NCI-H82 treated with DMSO at 0.1 percent for 48 hours (cell line): ENCODE data around the gene QRFP.

ENCODE experiments used
- DNase-seq: peaks from one replicate; lab custom pipeline; 2025; ENCODE audit not compliant: unreplicated experiment; lab: John Stamatoyannopoulos, UW

Gene QRFP

DNA sequence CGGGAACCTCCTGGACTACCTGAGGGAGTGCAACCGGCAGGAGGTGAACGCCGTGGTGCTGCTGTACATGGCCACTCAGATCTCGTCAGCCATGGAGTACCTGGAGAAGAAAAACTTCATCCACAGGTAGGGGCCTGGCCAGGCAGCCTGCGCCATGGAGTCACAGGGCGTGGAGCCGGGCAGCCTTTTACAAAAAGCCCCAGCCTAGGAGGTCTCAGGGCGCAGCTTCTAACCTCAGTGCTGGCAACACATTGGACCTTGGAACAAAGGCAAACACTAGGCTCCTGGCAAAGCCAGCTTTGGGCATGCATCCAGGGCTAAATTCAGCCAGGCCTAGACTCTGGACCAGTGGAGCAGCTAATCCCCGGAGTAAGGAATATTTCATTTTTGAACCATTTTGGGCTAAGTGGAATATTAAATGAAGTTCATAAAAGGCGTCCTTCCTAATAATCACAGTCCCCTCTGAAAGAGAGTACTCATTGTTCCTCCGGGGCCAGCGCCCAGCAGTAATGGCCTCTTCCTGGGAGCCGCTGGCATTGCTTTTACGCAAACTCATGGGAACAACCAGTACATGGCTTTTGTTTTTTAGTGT lies 23.6 kb downstream of the QRFP start:
- DNase-seq: no peak

DNA sequence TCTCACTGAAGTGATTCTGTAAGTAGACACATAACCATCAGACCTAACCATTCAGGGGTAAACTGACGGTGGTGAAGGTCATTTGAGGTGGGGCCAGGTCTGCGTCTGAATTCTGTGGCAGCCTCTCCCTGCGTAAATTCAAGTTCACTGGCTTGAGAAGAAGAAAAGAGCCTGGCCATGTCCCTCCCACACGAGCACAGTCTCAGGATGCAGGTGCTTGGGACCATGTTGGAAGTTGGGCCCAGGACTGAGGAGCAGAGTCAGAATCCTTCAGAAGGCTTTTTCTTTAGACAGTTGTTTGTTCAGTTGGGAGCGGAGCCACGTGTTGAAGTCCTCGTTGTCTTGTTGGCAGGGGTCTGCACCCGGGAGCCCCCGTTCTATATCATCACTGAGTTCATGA lies 24.1 kb downstream of the QRFP start:
- DNase-seq: no peak

DNA sequence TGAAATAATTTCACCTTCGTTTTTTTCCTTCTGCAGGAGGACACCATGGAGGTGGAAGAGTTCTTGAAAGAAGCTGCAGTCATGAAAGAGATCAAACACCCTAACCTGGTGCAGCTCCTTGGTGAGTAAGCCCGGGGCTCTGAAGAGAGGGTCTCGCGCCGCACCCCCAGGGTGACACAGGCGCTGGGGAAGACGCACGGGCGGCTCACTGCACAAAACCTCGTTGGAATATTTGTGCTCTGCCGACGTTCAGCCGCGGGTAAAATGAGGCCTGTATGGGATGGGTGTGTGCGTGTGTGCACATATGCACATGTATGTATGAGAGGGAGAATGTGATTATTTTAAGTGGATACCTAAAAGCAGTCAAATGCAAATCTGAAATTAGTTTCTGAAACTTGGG lies 24.5 kb downstream of the QRFP start:
- DNase-seq: no peak

DNA sequence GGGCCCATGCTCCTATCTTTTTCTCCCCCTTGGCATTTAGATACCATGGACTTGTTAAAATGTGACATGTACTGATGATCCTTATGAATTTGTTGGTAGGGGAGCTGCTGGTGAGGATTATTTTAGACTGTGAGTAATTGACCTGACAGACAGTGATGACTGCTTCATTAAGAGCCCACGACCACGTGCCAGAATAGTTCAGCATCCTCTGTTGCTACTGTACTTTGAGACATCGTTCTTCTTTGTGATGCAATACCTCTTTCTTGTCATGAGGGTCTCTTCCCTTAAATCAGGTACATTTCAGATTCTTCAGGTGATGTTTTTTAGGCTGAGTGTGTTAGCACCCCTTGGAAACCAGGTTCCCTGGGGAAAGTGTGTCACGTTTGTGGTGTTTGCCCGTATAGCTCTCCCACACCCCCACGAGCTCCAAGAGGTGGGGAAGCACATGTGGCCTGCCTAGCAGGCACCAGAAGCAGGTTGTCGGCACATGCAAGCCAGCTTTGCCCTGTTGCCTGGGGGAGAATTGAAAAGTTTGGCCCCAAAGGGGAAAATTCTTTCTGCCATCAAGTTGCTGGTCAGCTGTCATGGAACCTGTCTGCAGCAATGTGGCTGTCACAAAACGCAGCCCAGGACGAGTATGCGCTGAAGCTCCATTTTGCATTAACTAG lies 25.1 kb downstream of the QRFP start:
- no peak for DNase-seq

DNA sequence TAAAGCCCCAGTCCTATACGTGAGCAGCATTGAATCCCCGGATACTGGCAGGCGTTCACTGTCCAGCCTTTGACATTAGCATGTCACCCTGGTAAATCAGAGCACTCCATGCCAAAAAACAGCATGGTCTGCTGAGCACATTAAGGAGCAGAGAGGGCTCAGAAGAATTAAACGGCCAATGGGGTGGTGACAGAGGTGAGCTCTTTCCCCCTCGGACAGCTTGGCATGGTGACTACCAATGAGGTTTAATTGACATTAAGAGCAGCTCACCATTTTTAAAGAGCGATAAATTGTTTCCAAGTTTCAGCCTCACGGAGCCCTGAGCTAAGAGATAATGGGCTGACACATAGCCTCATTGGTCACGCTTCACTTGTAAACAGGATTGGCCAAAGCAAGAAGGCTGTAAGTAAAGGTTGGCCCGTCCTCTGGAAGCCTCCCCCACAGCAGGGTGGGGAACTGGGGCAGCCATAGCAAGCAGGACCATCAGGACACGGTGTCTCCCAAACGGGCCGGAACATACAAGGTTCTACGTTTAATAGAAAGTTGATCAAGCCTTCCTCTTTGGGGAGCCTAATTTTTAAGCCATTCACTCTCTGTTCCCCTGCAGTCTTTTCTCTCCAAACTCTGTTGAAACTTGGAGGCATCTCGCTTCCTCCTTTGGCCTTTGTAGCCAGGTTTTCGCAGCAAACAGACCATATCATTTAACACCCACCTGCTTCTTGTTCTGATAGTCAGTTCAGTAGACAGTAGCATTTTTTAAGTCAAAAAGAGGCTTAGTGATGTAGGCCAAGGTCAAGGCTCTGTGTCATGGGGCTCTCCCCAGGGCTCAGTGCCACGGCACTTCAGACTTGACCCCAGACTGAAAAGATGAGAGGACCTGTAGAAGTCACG lies 25.9 kb downstream of the QRFP start:
- no peak for DNase-seq

DNA sequence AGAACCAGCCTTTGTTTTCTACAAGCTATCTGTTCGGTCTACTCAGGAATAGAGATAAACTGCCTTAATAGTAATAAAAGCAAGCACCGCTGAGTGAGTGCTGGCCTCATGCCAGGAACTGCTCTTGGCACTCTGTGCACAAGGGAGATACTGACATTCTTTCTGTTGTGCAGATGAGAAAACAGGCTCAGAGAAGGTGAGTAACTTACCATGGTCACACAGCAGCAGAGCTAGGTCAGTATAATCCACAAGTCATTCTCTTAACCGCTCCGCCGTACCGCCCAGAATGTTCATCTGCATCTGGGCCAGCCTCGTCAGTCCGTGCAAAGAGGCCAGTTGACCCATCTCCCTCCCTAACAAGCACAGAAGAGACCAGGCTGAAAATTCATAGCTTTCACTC lies 27.4 kb downstream of the QRFP start:
- DNase-seq: no peak

GRCh38 chr9:130868230-130868629 lies 28.4 kb downstream of the QRFP start:
- no peak for DNase-seq

DNA sequence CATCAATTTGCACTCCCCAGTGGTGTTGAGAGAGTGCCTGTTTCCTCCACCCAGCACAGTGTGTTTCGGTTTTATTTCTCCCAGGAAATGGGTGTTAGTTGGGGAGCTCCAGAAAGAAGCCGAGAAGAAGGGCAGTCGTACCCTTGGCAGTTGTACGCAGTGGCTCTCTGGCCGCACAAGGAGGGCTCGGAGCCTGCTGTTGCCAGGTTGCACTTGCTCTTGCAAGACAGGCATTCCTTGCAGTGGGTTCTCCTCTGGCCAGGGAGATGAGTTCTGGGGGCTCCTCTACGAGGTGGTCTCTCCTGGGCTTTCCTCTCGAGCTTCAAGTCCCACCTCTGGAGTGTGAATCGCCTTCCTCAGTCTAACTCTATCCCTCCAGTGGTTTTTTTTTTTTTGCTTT lies 29.1 kb downstream of the QRFP start:
- DNase-seq: no peak

- peak; percentile 71 for DNase-seq
These were observed 30.1 kb downstream of the QRFP start for GRCh38 chr9:130866474-130866965.

DNA sequence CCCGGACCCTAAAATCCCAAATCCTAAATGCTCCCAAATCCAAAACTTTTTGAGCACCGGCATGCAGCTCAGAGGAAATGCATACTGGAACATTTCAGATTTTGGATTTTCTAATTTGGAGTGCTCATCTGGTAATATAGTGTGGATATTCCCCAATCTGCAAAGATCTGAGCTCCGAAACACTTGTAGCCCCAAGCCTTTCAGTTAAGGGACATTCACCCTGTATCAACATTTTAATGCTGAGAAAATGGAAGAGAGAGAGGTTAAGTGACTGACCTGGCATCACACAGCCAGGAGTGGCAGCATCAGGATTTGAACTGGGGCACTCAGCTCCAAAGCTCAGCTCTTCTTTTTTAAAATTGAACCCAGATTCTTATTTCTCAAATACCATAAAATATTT lies 30.7 kb downstream of the QRFP start:
- no peak for DNase-seq

DNA sequence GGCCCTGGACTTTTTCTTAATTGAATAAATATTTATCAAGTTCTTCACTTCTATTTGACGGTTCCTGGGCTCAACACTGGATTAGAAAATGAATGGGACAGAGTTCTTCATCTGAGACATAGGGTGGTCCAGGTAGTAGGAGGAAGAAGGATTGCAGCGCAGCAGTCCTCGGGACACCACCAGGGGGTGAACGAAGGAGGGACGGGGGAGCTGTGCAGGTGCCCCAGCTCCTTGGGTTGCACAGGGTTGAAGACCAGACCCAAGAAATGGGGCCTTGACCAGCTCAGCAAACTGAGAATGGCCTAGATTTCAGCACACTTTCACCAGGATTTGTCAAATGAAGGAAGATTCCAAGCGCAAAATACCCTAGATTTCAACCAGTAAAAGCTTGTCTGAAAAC lies 32.1 kb downstream of the QRFP start:
- no peak for DNase-seq

GRCh38 chr9:130862747-130863146 lies 33.9 kb downstream of the QRFP start:
- DNase-seq: no peak

DNA sequence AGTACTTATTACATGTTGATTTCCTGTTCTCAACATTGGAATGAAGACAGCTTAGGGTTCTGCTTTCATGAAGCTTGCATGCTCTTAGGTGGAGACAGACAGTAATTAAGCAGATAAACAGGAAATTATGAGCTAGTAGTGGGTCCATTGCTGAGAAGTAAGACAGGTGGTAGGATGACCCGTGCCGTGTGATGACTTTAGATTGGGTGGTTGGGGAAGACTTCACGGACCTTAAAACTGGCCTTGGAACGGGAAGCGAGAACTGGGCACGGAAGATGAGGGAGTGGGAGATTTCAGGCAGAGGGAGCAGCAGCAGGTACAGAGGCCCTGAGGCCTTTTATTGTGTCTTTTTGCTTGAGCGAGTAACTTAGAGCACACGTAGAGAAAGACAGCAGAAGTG lies 34.4 kb downstream of the QRFP start:
- no peak for DNase-seq

- no peak for DNase-seq
These were observed 35.0 kb downstream of the QRFP start for GRCh38 chr9:130861372-130862180.

DNA sequence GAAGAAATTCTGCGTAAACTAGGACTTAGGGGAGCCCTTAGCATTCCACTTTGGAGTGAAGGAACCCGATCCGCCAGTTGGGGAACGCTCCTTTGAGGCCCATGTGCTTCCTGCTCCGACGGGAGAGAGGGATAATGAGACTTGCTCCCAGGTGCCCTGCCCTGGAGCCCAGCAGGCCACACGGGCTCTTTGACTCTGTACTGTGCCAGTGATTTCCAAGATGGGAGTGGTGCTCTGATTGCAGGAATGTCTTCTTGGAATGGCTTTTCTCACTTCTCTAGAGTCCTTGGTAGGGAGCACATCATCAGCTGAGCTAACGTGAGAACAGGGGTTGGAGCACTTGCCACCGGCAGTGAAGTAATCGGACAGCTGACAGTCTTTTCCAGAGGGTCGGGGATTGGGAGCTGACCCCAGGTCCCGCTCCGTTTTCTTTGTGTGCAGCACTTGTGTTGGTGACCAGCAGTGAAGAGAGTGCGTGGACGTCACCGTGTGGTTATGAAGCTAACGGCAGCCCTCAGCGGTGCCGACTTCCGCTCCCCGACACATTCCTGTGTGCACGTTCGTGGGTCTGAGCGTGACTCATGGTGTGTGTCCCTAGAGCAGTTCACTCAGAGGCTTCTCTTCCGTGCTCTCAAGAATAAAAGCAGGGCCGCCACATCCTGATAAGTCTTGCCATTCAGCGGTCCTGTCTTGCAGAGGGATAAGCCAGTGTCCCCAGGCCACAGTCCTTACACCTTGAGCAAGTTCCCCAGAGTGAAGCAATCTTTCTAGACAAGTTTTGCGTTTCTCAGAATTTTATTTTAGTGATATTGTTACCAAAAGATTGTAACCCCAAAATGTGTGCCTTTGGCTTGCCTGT lies 35.9 kb downstream of the QRFP start:
- DNase-seq: no peak

DNA sequence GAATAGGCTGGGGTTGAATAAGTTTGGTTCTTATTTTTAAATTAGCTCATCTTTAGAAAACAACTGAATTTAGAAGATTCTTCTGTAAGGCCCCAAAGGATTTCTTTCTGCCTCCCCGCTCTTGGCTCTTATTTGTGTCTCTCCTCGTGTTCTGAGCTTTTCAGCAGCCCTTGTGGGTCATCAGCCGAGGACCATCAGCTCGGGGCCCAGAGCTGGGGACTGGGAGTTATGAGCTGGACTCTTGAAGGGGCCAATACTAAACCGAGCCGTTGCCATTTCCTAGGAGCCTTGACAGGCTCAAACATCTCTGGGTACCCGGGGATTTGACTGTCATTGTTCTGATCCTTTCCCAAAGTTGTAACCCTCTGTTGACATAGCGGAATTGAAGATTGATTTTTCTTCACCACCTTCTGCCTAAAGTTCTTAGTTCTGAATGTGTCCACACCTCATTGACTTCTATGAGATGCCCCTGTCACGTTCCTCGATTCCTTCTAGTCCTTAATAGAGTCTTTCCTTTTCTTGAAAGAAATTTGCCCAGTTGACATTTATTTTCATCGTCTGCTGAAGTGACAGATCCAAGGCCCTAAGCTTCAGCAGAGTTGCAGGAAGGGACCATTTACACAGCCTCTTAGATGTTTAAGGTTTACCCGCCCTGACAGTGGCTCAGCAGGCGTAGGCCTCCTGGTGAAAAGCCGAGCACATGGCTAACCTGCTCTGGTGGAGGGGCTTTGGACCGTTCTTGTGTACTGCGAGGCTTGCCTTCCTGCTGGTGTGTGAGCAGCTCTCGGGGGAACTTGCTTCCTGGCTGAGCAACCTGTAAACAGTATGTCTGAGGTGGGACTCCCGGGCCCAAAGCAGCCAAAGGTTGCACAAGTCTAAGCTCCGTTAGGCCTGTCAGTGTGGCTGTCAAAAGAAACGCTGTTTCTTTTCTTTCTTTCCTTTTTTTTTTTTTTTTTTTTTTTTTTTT lies 37.6 kb downstream of the QRFP start:
- DNase-seq: no peak

GRCh38 chr9:130857864-130858738 lies 38.5 kb downstream of the QRFP start:
- no peak for DNase-seq

GRCh38 chr9:130856474-130856873 lies 40.1 kb downstream of the QRFP start:
- DNase-seq: no peak
